ENCODE measurements around the gene VPS50. TPM values are rescaled to one million over a fixed set of nuclear protein-coding genes. Genes with fewer than 3 reads are reported as not detected.

Gene VPS50
- total RNA-seq, 1 experiment from 2014 or later: 15.1 TPM

- Histone ChIP-seq H2AFZ (ENCODE audit: low read depth, low read length, poor library complexity, severe bottlenecking) (no peak overlapping the region), H3K9ac (ENCODE audit: low read length) (no peak overlapping the region), H3K27ac (ENCODE audit: low read depth, low read length) (no peak overlapping the region), H3K9me2 (ENCODE audit: insufficient read depth) (no peaks in the 10 kb centered on the region), H3K9me3 (ENCODE audit: control insufficient read depth in 1 of 2, insufficient read depth in 1 of 2, low read depth in 1 of 2, low read length in 2 of 2) (no peaks in the 10 kb centered on the region), H3K27me3 (ENCODE audit: insufficient read depth, low read length) (no peaks in the 10 kb centered on the region), H3K79me2 (ENCODE audit: insufficient read depth, low read length) (no peaks in the 10 kb centered on the region), H3K36me3 (ENCODE audit: control insufficient read depth in 1 of 2, insufficient read depth in 2 of 2, low read length in 2 of 2) (no peaks in the 10 kb centered on the region), H4K20me1 (ENCODE audit: insufficient read depth) (no peaks in the 10 kb centered on the region), H3K4me1 (ENCODE audit: control insufficient read depth in 1 of 2, insufficient read depth in 2 of 2, low read length in 2 of 2) (no peaks in the 10 kb centered on the region), H3K4me3 (replicated peaks in 1 of 2; ENCODE audit: low read depth in 1 of 2, low read length in 2 of 2) (no peak overlapping the region), H3K4me2 (ENCODE audit: low read length) (no peak overlapping the region)
- DNase-seq (ENCODE audit: low read depth, low spot score): no peak
- ChIA-PET CTCF (no interaction called here), POLR2A (no interaction called here), RAD21 (ENCODE audit: low non-redundant PET in 1 of 2, low total read pairs in 2 of 2, uncharacterized antibody in 2 of 2, unreplicated experiment in 2 of 2) (no interaction called here)
- no TSS peak for BruUV-seq (replicated peaks)
- no peak for TF ChIP-seq EGR1 (IDR thresholded peaks at IDR 0.05; ENCODE audit: low read depth)
- TF ChIP-seq, protein P1, sequence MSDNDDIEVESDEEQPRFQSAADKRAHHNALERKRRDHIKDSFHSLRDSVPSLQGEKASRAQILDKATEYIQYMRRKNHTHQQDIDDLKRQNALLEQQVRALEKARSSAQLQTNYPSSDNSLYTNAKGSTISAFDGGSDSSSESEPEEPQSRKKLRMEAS (IDR thresholded peaks at IDR 0.05): no peak
- TF ChIP-seq TCF7L2 (IDR thresholded peaks at IDR 0.05; ENCODE audit: borderline replicate concordance, extremely low read depth, insufficient read depth, insufficient read length): no peak
- TF ChIP-seq REST (IDR thresholded peaks at IDR 0.05; ENCODE audit: low read depth): no peak
- TF ChIP-seq ELF1 (IDR thresholded peaks at IDR 0.05; ENCODE audit: borderline replicate concordance, low read depth): no peak
- no peak for TF ChIP-seq ZFX (IDR thresholded peaks at IDR 0.05)
- TF ChIP-seq YY1 (IDR thresholded peaks at IDR 0.05; ENCODE audit: extremely low read depth, insufficient replicate concordance, low read depth, low read length): no peak
- no peak for TF ChIP-seq CEBPB (IDR thresholded peaks at IDR 0.05; ENCODE audit: low read depth)
- no peak for TF ChIP-seq RAD21 (IDR thresholded peaks at IDR 0.05; ENCODE audit: low read depth)
- TF ChIP-seq SP1 (IDR thresholded peaks at IDR 0.05; ENCODE audit: low read depth): no peak
- TF ChIP-seq SIN3A (IDR thresholded peaks at IDR 0.05; ENCODE audit: low read depth): no peak
- no peak for TF ChIP-seq POLR2AphosphoS5 (IDR thresholded peaks at IDR 0.05; ENCODE audit: low read depth, low read length)
- TF ChIP-seq EZH2 (IDR thresholded peaks at IDR 0.05): no peak
- TF ChIP-seq CBX3 (IDR thresholded peaks at IDR 0.05; ENCODE audit: low read depth): no peak
- TF ChIP-seq SRF (IDR thresholded peaks at IDR 0.05; ENCODE audit: low read depth): no peak
- no peak for ATAC-seq
- intact Hi-C loops (cut with micrococcal nuclease): no loop called here
Measured at GRCh38 chr7:93310346-93310745, 78.2 kb downstream of the VPS50 start.
